ENCODE results near the gene IFI44.

DNA sequence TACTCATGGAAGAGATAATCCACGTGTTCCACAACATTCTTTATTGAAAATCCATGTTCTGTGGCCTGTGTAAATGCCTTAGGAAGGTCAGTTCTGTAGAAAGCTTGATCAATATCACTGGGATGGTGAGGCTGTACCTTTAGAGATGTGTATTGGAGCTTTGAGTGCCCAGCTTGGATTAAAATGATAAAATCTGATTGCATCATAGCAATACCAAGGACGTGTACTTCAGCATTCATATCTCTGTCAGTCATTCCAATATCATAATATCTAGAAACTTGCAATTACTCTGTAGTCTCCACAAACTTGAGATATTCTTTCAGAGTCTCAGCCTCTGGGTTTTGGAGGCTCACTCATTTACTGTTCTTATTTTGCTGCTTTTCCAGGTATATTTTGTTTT is 31.6 kb downstream of the IFI44 start:
- no peak for TF ChIP-seq CTCF (IDR thresholded peaks at IDR 0.05; ENCODE audit: low read length)
- TF ChIP-seq EZH2 (IDR thresholded peaks at IDR 0.05; ENCODE audit: borderline replicate concordance, low read length) = no peak
